ENCODE measurements around the gene GPRIN2.
A peak's percentile ranks its signal among the peaks of the same experiment; 100 is the strongest.

GPRIN2 gene

GRCh38 chr10:46547541-46548497 is 8.6 kb downstream of the GPRIN2 start:
- no peak for DNase-seq

- DNase-seq: no peak
Observed at GRCh38 chr10:46546591-46547540, 9.6 kb downstream of the GPRIN2 start.

GRCh38 chr10:46545861-46546590 is 10.4 kb downstream of the GPRIN2 start:
- no peak for DNase-seq

- peak; percentile 41 for DNase-seq
Observed at GRCh38 chr10:46544989-46545791, 11.3 kb downstream of the GPRIN2 start.

GRCh38 chr10:46543466-46544377 is 12.7 kb downstream of the GPRIN2 start:
- no peak for DNase-seq

- no peak for DNase-seq
Observed at GRCh38 chr10:46542567-46543465, 13.6 kb downstream of the GPRIN2 start.

GRCh38 chr10:46541735-46542566 is 14.5 kb downstream of the GPRIN2 start:
- no peak for DNase-seq

- no peak for DNase-seq
Observed at GRCh38 chr10:46541017-46541661, 15.3 kb downstream of the GPRIN2 start.

GRCh38 chr10:46540412-46541016 is 15.9 kb downstream of the GPRIN2 start:
- DNase-seq: no peak

GRCh38 chr10:46539596-46540411 is 16.7 kb downstream of the GPRIN2 start:
- no peak for DNase-seq

GRCh38 chr10:46538717-46539426 is 17.6 kb downstream of the GPRIN2 start:
- DNase-seq: no peak

- DNase-seq: no peak
Observed at GRCh38 chr10:46538155-46538554, 18.3 kb downstream of the GPRIN2 start.

- no peak for DNase-seq
Observed at GRCh38 chr10:46537309-46537708, 19.1 kb downstream of the GPRIN2 start.

GRCh38 chr10:46536781-46537180 is 19.7 kb downstream of the GPRIN2 start:
- no peak for DNase-seq

- no peak for DNase-seq
Observed at GRCh38 chr10:46536171-46536570, 20.3 kb downstream of the GPRIN2 start.

Measured in activated CD4-positive, alpha-beta T cell treated with anti-CD3 and anti-CD28 coated beads, Interleukin-2, Interleukin-6, amounts not matched to agents 100 ng/mL and 50 ng/mL, durations not matched to agents 16 hours and 8 hours (primary cell).